BJ (cell line): ENCODE data around the gene GTPBP4. TPM values are rescaled to one million over a fixed set of nuclear protein-coding genes. Genes with fewer than 3 reads are reported as not detected.

Experiments
- CTCF ChIA-PET: fragments of 350-600 bp; formaldehyde crosslinking; extraction: SDS; loops from one replicate; lab custom pipeline; 2021; ENCODE audit warnings: antibody characterized with exemption, inconsistent platforms; lab: Yijun Ruan, JAX
- POLR2A ChIA-PET: fragments of 300-600 bp; sonication (Branson Sonifier 250); formaldehyde crosslinking; extraction: SDS; loops from one replicate; lab custom pipeline; 2021; ENCODE audit warnings: antibody characterized with exemption; lab: Charles Lee
- DNase-seq: peaks from one replicate; pipeline ENCODE4 v3.0.0-alpha.2; 2011; ENCODE audit warnings: low read depth
- H3K27me3 ChIP-seq: 2 replicates; pipeline ENCODE4 v1.6.0; 2011; ENCODE audit warnings: low read length; ENCODE audit not compliant: control insufficient read depth, insufficient read depth
- H3K36me3 ChIP-seq: 2 replicates; pipeline ENCODE4 v1.5.1; 2011; ENCODE audit warnings: low read length; ENCODE audit not compliant: control insufficient read depth, insufficient read depth
- H3K4me3 ChIP-seq: 2 replicates; pipeline ENCODE4 v1.5.1; 2011; ENCODE audit warnings: low read depth, mild to moderate bottlenecking, control low read depth, low read length
- polyA minus RNA-seq: library from RNA; depleted of rRNA, polyadenylated mRNA; stranded (reverse); fragments of >200 nt; gene quantifications from 2 replicates; pipeline ENCODE4 v1.2.3, GENCODE V29; 2011; rRNA and poly(A)+ RNA removed
- polyA plus RNA-seq: library from polyadenylated mRNA; depleted of rRNA; stranded (reverse); fragments of >200 nt; gene quantifications from 2 replicates; pipeline ENCODE4 v1.2.3, GENCODE V29; 2011; rRNA removed
- TF ChIP-seq, protein P1 (sequence below): IDR thresholded peaks from 2 replicates; pipeline ENCODE4 v1.5.1; 2011; ENCODE audit warnings: low read depth, mild to moderate bottlenecking, control low read depth, inconsistent platforms, low read length, moderate library complexity; ENCODE audit not compliant: insufficient read depth

Gene GTPBP4
- polyA plus RNA-seq (17.3 and 27.3 TPM in 2 replicates), polyA minus RNA-seq (17.0 and 21.0 TPM in 2 replicates)

DNA sequence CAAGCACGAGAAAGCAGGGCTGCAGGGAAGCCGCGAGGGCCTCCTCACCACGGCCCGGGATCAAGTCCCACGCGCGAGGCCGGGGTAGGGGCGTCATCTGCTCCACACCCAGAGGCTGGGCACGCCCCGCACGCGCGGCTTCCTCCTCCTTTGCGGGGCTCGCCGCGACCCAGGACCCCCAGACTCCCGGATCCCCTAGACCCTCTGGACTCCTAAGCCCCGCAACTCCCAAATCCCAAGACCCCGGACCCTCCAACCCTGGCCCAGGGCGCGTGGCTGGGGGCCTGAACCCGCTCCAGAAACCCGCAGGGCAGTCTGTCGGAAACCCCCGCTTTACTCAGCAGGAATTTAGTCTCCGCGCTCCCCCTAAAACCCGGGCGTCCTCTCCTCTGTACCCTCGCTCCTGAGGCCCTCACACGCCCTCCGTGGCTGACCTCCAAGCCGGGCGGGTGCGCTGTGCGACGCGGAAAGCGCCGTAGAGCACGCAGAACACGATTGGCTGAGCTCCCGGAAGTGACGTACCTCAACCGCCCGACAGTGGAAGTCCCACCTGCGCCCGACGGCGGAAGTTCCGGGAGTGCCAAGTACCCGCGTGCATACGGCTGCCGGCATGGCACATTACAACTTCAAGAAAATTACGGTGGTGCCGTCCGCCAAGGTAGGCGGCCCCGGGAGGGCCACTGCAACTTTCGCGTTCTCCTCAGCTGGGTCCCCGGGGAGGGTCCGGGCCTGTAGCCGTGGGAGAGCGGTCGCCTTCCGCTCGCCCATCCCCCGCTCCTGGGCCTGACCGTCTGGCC lies at the start of gene GTPBP4:
Gene GTPBP4, plus strand, starts transcription at position 565 of the 797 bp plus-strand sequence. Its CDS starts 46 bp downstream, at position 611.
- DNase-seq: peak; percentile 64
- H3K27me3 ChIP-seq: no peaks in the 10 kb centered on the region
- H3K4me3 ChIP-seq: peak within 1 kb of the TSS; percentile 90
- peaks cover 3% of the 10 kb centered on the region; the same call in 1 of the 2 replicates for H3K36me3 ChIP-seq
- POLR2A ChIA-PET: interaction anchor here (1.1 kb wide), 1 partner anchor 57 kb away, joined by 3 read pairs; the partner anchor contains the start of gene LARP4B
- TF ChIP-seq, protein P1, sequence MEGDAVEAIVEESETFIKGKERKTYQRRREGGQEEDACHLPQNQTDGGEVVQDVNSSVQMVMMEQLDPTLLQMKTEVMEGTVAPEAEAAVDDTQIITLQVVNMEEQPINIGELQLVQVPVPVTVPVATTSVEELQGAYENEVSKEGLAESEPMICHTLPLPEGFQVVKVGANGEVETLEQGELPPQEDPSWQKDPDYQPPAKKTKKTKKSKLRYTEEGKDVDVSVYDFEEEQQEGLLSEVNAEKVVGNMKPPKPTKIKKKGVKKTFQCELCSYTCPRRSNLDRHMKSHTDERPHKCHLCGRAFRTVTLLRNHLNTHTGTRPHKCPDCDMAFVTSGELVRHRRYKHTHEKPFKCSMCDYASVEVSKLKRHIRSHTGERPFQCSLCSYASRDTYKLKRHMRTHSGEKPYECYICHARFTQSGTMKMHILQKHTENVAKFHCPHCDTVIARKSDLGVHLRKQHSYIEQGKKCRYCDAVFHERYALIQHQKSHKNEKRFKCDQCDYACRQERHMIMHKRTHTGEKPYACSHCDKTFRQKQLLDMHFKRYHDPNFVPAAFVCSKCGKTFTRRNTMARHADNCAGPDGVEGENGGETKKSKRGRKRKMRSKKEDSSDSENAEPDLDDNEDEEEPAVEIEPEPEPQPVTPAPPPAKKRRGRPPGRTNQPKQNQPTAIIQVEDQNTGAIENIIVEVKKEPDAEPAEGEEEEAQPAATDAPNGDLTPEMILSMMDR: no peak
- CTCF ChIA-PET: interaction anchor here (1.3 kb wide), 1 partner anchor 60 kb away, joined by 3 read pairs; no protein-coding TSS in a partner anchor

DNA sequence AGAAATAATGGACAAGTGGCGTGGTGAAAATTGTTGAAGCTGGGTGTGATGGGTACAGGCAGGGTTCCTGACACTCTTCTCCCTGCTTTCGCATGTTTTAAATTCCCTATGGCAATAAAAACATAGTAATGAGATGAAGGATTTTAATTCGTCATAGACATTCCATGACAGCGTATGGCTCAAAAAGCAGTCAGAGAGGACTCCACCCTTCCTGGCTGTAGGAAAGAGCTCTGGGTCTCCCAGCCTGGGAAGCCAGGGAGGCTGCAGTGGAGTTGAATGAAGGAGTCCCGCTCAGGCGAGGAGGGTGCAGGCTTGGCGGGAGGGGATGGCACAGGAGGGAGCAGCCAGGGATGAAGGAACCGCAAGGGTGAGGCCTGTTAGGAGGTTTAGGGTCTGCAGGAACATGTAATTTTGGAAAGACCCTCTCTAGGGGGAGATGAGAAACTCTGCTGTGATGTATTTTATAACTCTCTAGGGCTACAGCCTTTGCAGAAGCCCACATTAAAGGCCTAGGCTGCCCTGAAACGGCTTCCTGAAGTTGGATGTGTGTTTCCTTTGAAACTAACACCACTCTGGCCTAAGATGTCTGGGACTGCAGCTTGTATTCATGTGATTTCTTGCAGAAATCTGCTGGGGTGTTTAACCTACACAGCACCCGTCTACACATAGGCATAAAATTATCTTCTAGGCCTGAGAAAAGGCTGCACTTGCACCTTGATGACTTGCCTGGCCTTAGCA lies 49.1 kb upstream of the GTPBP4 start:
- ChIA-PET CTCF (no interaction called here), POLR2A (no interaction called here)
- no peak for DNase-seq
- Histone ChIP-seq H3K36me3 (no peaks in the 10 kb centered on the region), H3K4me3 (no peak overlapping the region), H3K27me3 (no peaks in the 10 kb centered on the region; the same call in 1 of the 2 replicates)
- TF ChIP-seq, protein P1: no peak

DNA sequence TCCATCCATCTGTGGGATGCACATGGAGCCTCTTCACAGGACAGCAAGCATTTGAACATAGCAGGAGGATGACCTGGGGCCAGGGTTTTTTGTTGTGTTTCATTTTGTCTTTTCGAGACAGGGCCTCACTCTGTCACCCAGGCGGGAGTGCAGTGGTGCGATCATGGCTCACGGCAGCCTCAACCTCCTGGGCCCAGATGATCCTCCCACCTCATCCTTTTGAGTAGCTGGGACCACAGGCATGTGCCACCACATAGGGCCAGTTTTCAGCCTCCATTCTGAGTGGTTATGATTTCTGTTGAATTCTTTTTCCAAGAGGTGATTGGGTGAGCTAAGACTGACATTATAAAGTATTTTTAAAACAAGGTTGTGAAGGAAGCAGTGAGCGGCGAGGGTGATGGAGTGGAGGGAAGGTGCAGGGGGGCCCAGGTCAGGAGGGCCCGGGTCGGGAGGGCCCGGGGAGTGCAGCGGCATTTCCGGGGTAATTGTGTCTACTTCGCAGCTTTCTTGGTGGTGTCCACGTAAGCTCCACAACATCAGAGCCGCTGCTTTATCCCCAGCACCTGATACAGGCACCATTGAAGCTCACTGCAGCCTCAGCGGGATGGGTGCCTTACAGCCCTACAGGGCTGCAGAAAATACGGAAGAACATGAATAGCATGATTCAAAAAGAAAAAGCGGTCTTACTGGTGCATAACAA lies 44.8 kb upstream of the GTPBP4 start:
- no peaks in the 10 kb centered on the region for H3K27me3 ChIP-seq
- no peaks in the 10 kb centered on the region for H3K36me3 ChIP-seq
- CTCF ChIA-PET: no interaction called here
- POLR2A ChIA-PET: no interaction called here
- no peak overlapping the region for H3K4me3 ChIP-seq
- no peak for DNase-seq
- TF ChIP-seq, protein P1: no peak

DNA sequence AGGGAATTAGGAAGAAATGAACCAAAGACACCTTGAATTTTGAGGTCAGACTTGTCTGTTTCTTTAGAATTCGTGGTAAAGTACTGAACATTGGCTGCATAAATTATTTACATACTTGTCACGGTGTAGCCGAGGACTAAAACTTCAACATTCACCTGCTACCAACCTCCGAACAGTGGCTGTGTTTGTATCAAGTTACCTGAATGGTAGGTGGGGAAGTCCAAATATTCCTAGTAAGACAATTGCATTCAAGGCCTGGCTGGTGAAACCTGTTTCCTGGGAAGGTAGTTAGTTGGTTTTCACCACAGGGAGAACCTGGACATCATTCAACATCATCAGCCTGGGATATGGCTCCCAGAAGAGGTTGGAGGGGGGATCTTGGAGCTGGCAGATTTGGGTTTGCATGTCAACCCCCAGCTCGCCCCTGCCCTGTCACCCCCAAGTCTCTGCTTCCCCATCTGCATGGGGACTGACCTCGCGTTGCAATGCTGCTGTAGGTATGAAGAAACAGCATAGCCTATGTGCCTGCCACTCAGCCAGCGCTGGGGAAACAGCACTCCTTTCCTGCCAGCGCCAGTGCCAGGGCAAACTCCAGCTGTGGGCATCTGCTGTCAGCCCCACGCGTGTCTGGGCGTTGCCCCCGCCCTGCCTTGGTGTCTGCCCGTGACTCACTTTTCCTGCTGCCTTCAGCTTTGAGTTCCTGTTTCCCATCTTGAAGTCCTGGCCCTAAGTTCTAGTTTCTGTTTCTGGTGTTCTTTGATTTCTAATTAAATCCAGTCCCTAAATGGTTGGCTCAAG lies 44.0 kb upstream of the GTPBP4 start:
- Histone ChIP-seq H3K4me3 (peak overlapping the region; percentile 25), H3K27me3 (no peaks in the 10 kb centered on the region), H3K36me3 (no peaks in the 10 kb centered on the region)
- TF ChIP-seq, protein P1: no peak
- peak; percentile 33 for DNase-seq
- ChIA-PET POLR2A (no interaction called here), CTCF (no interaction called here)
